HG02759 (cell line): ENCODE results near the gene CARD9.

Experiments used
- ATAC-seq: cut with Tn5 transposase; IDR thresholded peaks from one replicate; pipeline ENCODE4 v1.9.1; 2021; ENCODE audit warnings: mild to moderate bottlenecking, moderate library complexity; ENCODE audit not compliant: unreplicated experiment

Gene CARD9

GRCh38 chr9:136337416-136338395 lies 35.8 kb downstream of the CARD9 start:
- no peak for ATAC-seq

DNA sequence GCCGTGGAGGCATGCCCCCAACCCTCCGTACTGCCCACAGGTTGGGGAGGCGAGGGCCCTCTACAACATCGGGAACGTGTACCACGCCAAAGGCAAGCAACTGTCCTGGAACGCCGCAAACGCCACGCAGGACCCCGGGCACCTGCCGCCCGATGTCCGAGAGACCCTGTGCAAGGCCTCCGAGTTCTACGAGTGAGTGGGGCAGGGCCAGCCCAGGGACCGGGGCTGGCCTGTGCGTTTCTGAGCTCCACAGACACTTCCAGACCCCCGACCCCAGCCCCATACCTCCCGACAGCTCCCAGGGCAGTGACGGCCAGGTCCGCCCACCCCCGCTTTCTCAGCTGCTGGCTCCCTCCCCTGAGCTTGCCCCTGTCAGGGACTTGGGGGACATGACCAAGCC lies 36.6 kb downstream of the CARD9 start:
- no peak for ATAC-seq

- no peak for ATAC-seq
Observed at GRCh38 chr9:136336156-136336870, 37.2 kb downstream of the CARD9 start.

GRCh38 chr9:136335296-136336155 lies 37.9 kb downstream of the CARD9 start:
- no peak for ATAC-seq

DNA sequence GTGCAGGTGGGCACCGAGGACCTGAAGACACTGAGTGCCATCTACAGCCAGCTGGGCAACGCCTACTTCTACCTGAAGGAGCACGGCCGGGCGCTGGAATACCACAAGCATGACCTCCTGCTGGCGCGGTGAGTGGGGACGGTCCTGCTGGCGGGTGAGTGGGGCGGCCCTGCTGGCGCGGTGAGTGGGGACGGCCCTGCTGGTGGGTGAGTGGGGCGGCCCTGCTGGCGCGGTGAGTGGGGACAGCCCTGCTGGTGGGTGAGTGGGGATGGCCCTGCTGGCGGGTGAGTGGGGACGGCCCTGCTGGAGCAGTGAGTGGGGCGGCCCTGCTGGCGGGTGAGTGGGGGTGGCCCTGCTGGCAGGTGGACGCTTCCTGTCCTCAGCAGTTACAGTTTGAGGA lies 38.9 kb downstream of the CARD9 start:
- no peak for ATAC-seq

- ATAC-seq = no peak
Observed at GRCh38 chr9:136333486-136333885, 40.0 kb downstream of the CARD9 start.

GRCh38 chr9:136333045-136333444 lies 40.4 kb downstream of the CARD9 start:
- no peak for ATAC-seq

- no peak for ATAC-seq
Observed at GRCh38 chr9:136332482-136332983, 40.9 kb downstream of the CARD9 start.

GRCh38 chr9:136331556-136332481 lies 41.6 kb downstream of the CARD9 start:
- no peak for ATAC-seq

DNA sequence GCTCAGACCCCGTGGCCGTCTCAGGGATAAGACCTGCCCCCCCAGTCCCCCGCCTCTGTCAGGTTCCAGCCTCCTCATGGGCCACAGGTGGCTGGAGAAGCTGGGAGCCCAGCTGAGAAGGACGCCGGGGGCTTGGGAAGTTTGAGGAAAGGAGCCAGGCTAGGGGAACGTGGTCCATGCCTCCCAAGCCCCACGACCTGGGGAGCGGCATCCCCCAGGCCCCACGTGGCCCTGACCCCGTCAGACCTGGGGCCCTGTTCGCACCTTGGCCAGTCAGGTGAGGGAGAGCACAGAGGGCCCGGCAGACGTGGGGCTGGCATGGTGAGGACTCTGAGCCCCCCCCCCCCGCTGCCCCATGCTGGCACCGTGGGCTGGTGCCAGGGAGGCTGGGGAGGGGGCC lies 42.4 kb downstream of the CARD9 start:
- no peak for ATAC-seq

GRCh38 chr9:136330406-136330990 lies 43.0 kb downstream of the CARD9 start:
- no peak for ATAC-seq

DNA sequence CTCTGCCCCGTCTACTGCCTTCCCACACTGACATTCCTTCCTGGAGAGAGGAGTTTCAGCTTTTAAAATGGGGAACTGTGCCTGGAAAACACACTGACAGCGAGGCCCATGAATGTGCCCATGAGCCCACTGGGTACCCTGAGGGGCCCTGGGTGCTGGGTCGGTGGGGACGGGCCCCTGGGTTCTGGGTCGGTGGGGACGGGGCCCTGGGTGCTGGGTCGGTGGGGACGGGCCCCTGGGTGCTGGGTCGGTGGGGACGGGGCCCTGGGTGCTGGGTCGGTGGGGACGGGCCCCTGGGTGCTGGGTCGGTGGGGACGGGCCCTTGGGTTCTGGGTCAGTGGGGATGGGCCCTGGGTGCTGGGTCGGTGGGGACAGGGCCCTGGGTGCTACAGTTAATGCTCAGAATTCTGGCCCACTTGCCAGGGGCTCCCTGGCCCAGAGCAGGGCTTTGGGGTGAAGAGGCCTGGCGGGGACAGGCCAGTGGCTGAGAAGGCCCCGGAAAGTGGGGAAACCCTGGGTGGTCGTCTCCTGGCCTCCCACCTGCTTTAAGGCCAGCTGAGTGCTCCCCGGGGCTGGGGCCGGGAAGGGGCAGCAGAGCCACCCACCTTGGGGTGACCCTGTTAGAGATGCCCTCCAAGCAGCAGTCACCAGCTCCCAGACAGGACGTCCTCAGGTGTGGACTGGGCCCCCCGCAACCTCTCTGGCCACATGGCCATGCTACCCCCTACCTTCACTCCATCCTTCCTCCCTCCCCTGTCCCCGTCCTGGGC lies 43.6 kb downstream of the CARD9 start:
- ATAC-seq = no peak

DNA sequence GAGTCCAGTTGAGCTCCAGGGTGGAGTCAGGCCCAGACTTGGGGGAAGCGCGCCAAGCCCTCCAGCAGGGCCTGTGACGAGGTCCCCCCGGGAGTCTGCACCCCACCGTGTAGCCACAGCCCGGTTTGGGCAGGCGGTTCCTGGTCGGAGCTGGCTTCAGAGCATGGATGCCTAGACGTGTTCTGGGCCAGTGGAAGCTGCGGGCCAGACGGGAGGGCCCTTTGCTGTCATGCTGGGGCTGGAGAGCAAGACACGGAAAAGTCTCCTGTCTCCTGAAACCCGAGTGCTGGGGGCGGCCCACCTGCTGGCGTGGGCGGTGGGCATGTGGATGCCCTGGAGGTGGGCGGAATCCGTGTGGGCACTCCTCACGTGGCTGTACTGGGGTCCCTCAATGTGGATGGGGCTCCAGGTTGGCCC lies 44.2 kb downstream of the CARD9 start:
- no peak for ATAC-seq

DNA sequence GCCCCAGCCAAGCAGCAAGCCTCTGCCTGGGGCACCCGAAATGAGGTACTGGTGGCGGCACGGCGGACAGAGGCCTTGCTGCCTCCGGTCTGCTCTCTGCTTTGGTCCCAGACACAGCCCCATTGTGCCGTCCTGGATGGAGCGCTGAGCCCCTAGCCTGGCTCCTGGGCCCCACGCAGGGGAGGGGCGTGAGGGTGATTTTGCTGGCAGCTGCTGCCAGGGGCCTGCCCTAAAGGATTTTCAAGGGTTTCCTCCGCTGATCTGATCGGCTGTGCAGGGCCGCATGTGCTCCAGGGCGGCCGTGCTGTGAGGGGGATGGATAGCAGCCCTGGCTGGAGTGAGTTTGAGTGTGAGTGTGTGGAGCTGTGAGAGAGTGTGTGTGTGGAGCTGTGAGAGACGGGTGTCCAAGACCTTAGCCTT lies 44.8 kb downstream of the CARD9 start:
- ATAC-seq = no peak

- no peak for ATAC-seq
Observed at GRCh38 chr9:136328011-136328621, 45.4 kb downstream of the CARD9 start.

GRCh38 chr9:136327304-136327974 lies 46.0 kb downstream of the CARD9 start, which contains the start of gene GPSM1:
GPSM1 (plus strand) TSS chr9:136327539; CDS start chr9:136327696, 157 bp downstream.
- ATAC-seq = no peak

DNA sequence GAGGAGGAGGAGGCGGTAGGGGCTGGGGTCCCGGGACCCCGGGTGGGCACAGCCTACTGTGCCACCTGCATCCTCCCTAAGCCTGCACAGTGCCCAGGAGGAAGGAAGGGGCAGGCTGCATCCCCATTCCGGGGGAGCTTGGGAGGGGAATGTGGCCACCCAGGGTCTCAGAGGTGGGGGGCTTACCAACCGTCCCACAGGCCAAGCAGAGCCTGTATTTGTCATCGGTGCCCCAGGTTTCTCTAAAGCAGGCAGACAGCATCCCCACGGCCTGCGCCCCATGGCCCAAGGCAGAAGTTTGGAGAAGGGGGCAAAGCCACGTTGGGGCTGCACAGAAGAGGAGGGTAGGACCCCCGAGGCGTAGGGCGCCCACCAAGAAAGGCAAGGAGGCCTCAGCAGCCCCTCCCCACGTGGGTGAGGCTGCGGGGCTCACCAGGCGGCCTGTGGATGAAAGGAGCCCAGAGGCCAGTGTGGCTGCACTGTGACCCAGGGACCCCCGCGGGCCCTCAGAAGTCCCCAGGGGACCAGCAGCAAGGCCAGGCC lies 46.6 kb downstream of the CARD9 start:
- ATAC-seq = no peak
